ENCODE data around the gene SUSD1. TPM values are rescaled to one million over a fixed set of nuclear protein-coding genes. Genes with fewer than 3 reads are reported as not detected.
A peak's percentile ranks its signal among the peaks of the same experiment; 100 is the strongest.

SUSD1 gene
- total and polyA plus RNA-seq, 10 donors: 4.4 to 26.8 (median 20.2) TPM

- Histone ChIP-seq H3K27ac (peak overlapping the region in 6 of 8 donors; percentile 27 to 80 (median 76)), H3K9me3 (no peaks in the 10 kb centered on the region), H3K4me3 (no peak overlapping the region), H3K27me3 (replicated peaks in 1 of 7) (no peaks in the 10 kb centered on the region), H3K36me3 (peaks cover 0 to 4% (median 0%) of the 10 kb centered on the region in 6 donors), H3K4me1 (peaks cover 48 to 100% (median 94%) of the 10 kb centered on the region in 6 donors)
- TF ChIP-seq POLR2AphosphoS5 (IDR thresholded peaks at IDR 0.05): no peak
- TF ChIP-seq, protein P1, sequence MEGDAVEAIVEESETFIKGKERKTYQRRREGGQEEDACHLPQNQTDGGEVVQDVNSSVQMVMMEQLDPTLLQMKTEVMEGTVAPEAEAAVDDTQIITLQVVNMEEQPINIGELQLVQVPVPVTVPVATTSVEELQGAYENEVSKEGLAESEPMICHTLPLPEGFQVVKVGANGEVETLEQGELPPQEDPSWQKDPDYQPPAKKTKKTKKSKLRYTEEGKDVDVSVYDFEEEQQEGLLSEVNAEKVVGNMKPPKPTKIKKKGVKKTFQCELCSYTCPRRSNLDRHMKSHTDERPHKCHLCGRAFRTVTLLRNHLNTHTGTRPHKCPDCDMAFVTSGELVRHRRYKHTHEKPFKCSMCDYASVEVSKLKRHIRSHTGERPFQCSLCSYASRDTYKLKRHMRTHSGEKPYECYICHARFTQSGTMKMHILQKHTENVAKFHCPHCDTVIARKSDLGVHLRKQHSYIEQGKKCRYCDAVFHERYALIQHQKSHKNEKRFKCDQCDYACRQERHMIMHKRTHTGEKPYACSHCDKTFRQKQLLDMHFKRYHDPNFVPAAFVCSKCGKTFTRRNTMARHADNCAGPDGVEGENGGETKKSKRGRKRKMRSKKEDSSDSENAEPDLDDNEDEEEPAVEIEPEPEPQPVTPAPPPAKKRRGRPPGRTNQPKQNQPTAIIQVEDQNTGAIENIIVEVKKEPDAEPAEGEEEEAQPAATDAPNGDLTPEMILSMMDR (IDR thresholded peaks at IDR 0.05 in 8 of 11, conservative IDR thresholded peaks at IDR 0.05 in 3 of 11): no peak
- no peak for TF ChIP-seq POLR2A (IDR thresholded peaks at IDR 0.05)
- intact Hi-C loops (cut with DNase I; ENCODE audit: low total_unique reads): no loop called here
- 75 to 85% (median 81%) methylated on average over 2 of the region's 2 CpGs for WGBS, 5 donors
- no peak for DNase-seq
Measured at GRCh38 chr9:112034216-112034611, 140.9 kb downstream of the SUSD1 start.

- TF ChIP-seq, protein P1 (IDR thresholded peaks at IDR 0.05 in 8 of 11, conservative IDR thresholded peaks at IDR 0.05 in 3 of 11): no peak
- TF ChIP-seq POLR2AphosphoS5 (IDR thresholded peaks at IDR 0.05): no peak
- no peak for TF ChIP-seq POLR2A (IDR thresholded peaks at IDR 0.05)
- intact Hi-C loops (cut with DNase I; ENCODE audit: low total_unique reads): no loop called here
- WGBS, 5 donors: 66 to 78% (median 73%) methylated on average over 9 of the region's 9 CpGs
- DNase-seq: no peak
- H3K4me3 ChIP-seq: no peak overlapping the region
- H3K4me1 ChIP-seq: peaks cover 52 to 100% (median 94%) of the 10 kb centered on the region in 6 donors
- no peaks in the 10 kb centered on the region for H3K36me3 ChIP-seq
- H3K27ac ChIP-seq: peak overlapping the region in 7 of 8 donors; percentile 27 to 80 (median 75)
- H3K9me3 ChIP-seq: no peaks in the 10 kb centered on the region
- H3K27me3 ChIP-seq (replicated peaks in 1 of 7): no peaks in the 10 kb centered on the region
Measured at GRCh38 chr9:112033237-112034215, 141.6 kb downstream of the SUSD1 start.

GRCh38 chr9:112032743-112033142, 142.4 kb downstream of the SUSD1 start:
- peak overlapping the region in 7 of 8 donors; percentile 44 to 80 (median 75) for H3K27ac ChIP-seq
- WGBS, 5 donors: 33 to 58% (median 49%) methylated on average over 1 of the region's 1 CpG
- intact Hi-C loops (cut with DNase I; ENCODE audit: low total_unique reads): no loop called here

More at GRCh38 chr9:112032743-112033142, 142.4 kb downstream of the SUSD1 start:
- H3K27me3 ChIP-seq (replicated peaks in 1 of 7): no peaks in the 10 kb centered on the region
- H3K4me1 ChIP-seq: peaks cover 49 to 100% (median 87%) of the 10 kb centered on the region in 6 donors
- DNase-seq: no peak
- TF ChIP-seq, protein P1 (IDR thresholded peaks at IDR 0.05 in 8 of 11, conservative IDR thresholded peaks at IDR 0.05 in 3 of 11): peak in 3 of 11 experiments; percentile 8 to 21 (median 18)
- no peak for TF ChIP-seq POLR2A (IDR thresholded peaks at IDR 0.05)
- no peaks in the 10 kb centered on the region for H3K9me3 ChIP-seq
- H3K4me3 ChIP-seq: no peak overlapping the region
- H3K36me3 ChIP-seq: no peaks in the 10 kb centered on the region

Measured in spleen (tissue), 11 donors.